H9 (cell line): ENCODE measurements around the gene ALG1L2. TPM values are rescaled to one million over a fixed set of nuclear protein-coding genes. Genes with fewer than 3 reads are reported as not detected.
"Not testable (repeated sequence)": the region's sequence is repeated elsewhere in the genome, so short reads cannot be mapped to it uniquely, and the experiment has no call there.

Experiments
- DNase-seq: peaks from one replicate; pipeline ENCODE4 v3.0.0-alpha.2; 2017
- H2AFZ ChIP-seq: one replicate; pipeline ENCODE4 v1.6.1; 2013; ENCODE audit warnings: mild to moderate bottlenecking, low read length, control low read depth, moderate library complexity
- H2AK5ac ChIP-seq: 2 replicates; pipeline ENCODE4 v1.6.1; 2013; ENCODE audit warnings: low read length, control low read depth, mixed read lengths; ENCODE audit not compliant: insufficient read length
- H2BK120ac ChIP-seq: one replicate; pipeline ENCODE4 v1.6.1; 2013; ENCODE audit warnings: low read depth, mild to moderate bottlenecking, low read length, control low read depth, inconsistent platforms; ENCODE audit not compliant: poor library complexity, severe bottlenecking
- H2BK12ac ChIP-seq: 2 replicates; pipeline ENCODE4 v1.6.1; 2013; ENCODE audit warnings: low read length, control low read depth, mixed read lengths, low read depth; ENCODE audit not compliant: insufficient read length
- H2BK15ac ChIP-seq: 2 replicates; pipeline ENCODE4 v1.6.1; 2013; ENCODE audit warnings: low read depth, low read length, control low read depth
- H2BK20ac ChIP-seq: one replicate; pipeline ENCODE4 v1.6.1; 2013; ENCODE audit warnings: low read depth, mild to moderate bottlenecking, low read length, control low read depth, inconsistent platforms; ENCODE audit not compliant: poor library complexity, severe bottlenecking
- H2BK5ac ChIP-seq: 2 replicates; pipeline ENCODE4 v1.6.1; 2013; ENCODE audit warnings: low read length, control low read depth, mixed read lengths; ENCODE audit not compliant: insufficient read length
- H3K14ac ChIP-seq: 2 replicates; pipeline ENCODE4 v1.6.1; 2013; ENCODE audit warnings: low read length, control low read depth; ENCODE audit not compliant: insufficient read depth
- H3K18ac ChIP-seq: 2 replicates; pipeline ENCODE4 v1.6.1; 2013; ENCODE audit warnings: low read depth, mild to moderate bottlenecking, mixed read lengths, low read length, control low read depth; ENCODE audit not compliant: insufficient read length
- H3K23ac ChIP-seq: 2 replicates; pipeline ENCODE4 v1.6.1; 2013; ENCODE audit warnings: low read length, control low read depth, mixed read lengths, low read depth; ENCODE audit not compliant: insufficient read length
- H3K23me2 ChIP-seq: 2 replicates; pipeline ENCODE4 v1.6.1; 2013; ENCODE audit warnings: low read depth, mild to moderate bottlenecking, mixed read lengths, low read length, control low read depth; ENCODE audit not compliant: insufficient read length, poor library complexity, severe bottlenecking
- H3K27ac ChIP-seq: 2 replicates; pipeline ENCODE4 v1.5.1; 2013; ENCODE audit warnings: low read length, control low read depth, mixed read lengths, low read depth; ENCODE audit not compliant: insufficient read length
- H3K27me3 ChIP-seq: 2 replicates; pipeline ENCODE4 v1.6.1; 2013; ENCODE audit warnings: low read length, control low read depth, inconsistent platforms; ENCODE audit not compliant: insufficient read depth
- H3K4ac ChIP-seq: 2 replicates; pipeline ENCODE4 v1.6.1; 2013; ENCODE audit warnings: low read depth, mild to moderate bottlenecking, control low read depth, inconsistent platforms, low read length, moderate library complexity
- H3K4me1 ChIP-seq: 2 replicates; pipeline ENCODE4 v1.6.1; 2013; ENCODE audit warnings: low read length, control low read depth, inconsistent platforms; ENCODE audit not compliant: insufficient read depth
- H3K4me2 ChIP-seq: 2 replicates; pipeline ENCODE4 v1.6.1; 2013; ENCODE audit warnings: low read length, control low read depth, mixed read lengths; ENCODE audit not compliant: insufficient read length, insufficient read depth
- H3K56ac ChIP-seq: 2 replicates; pipeline ENCODE4 v1.6.1; 2013; ENCODE audit warnings: low read depth, mild to moderate bottlenecking, mixed read lengths, low read length, control low read depth; ENCODE audit not compliant: insufficient read length
- H3K79me1 ChIP-seq: 2 replicates; pipeline ENCODE4 v1.6.1; 2013; ENCODE audit warnings: low read depth, mild to moderate bottlenecking, moderate library complexity, low read length, control low read depth, inconsistent platforms; ENCODE audit not compliant: insufficient read depth, poor library complexity, severe bottlenecking
- H3K79me2 ChIP-seq: 2 replicates; pipeline ENCODE4 v1.6.1; 2013; ENCODE audit warnings: low read length, control low read depth, inconsistent platforms; ENCODE audit not compliant: insufficient read depth
- H3K9ac ChIP-seq: 2 replicates; pipeline ENCODE4 v1.6.1; 2013; ENCODE audit warnings: low read length, control low read depth, mixed read lengths; ENCODE audit not compliant: insufficient read length; ENCODE audit errors: extremely low read depth
- H3K9me3 ChIP-seq: one replicate; pipeline ENCODE4 v1.6.1; 2013; ENCODE audit warnings: low read depth, low read length, inconsistent platforms; ENCODE audit not compliant: control insufficient read depth
- H3T11ph ChIP-seq: one replicate; pipeline ENCODE4 v1.6.1; 2013; ENCODE audit warnings: mild to moderate bottlenecking, low read length, control low read depth, inconsistent platforms
- H4K20me1 ChIP-seq: one replicate; pipeline ENCODE4 v1.6.1; 2013; ENCODE audit not compliant: control insufficient read depth, insufficient read length, insufficient read depth
- H4K5ac ChIP-seq: 2 replicates; pipeline ENCODE4 v1.6.1; 2013; ENCODE audit warnings: low read depth, mild to moderate bottlenecking, mixed read lengths, low read length, control low read depth; ENCODE audit not compliant: insufficient read length
- H4K8ac ChIP-seq: replicated peaks from 2 replicates; pipeline ENCODE4 v1.6.1; 2013; ENCODE audit warnings: low read length, control low read depth, mixed read lengths, low read depth; ENCODE audit not compliant: insufficient read length
- H4K91ac ChIP-seq: 2 replicates; pipeline ENCODE4 v1.6.1; 2013; ENCODE audit warnings: low read depth, mild to moderate bottlenecking, moderate library complexity, mixed read lengths, low read length, control low read depth; ENCODE audit not compliant: insufficient read length
- H3K27ac Mint-ChIP-seq, 3 experiments: 2 replicates in 2 of 3; 3 replicates in 1 of 3; pipeline ENCODE4 v1.8.0; 2020 to 2021; ENCODE audit warnings: mixed read lengths in 3 of 3, mild to moderate bottlenecking in 1 of 3, moderate library complexity in 1 of 3
- H3K27me3 Mint-ChIP-seq: 2 replicates; pipeline ENCODE4 v1.8.0; 2021; ENCODE audit warnings: low read depth, mild to moderate bottlenecking, moderate library complexity, mixed read lengths
- H3K36me3 Mint-ChIP-seq, 3 experiments: 2 replicates in 2 of 3; 3 replicates in 1 of 3; pipeline ENCODE4 v1.8.0; 2020 to 2021; ENCODE audit warnings: low read depth in 3 of 3, mixed read lengths in 3 of 3; ENCODE audit not compliant: insufficient read depth in 1 of 3
- H3K4me1 Mint-ChIP-seq, 2 experiments: 2 replicates each; pipeline ENCODE4 v1.8.0; 2020; ENCODE audit warnings: mixed read lengths in 2 of 2
- H3K4me3 Mint-ChIP-seq, 2 experiments: 2 replicates in 1 of 2; 3 replicates in 1 of 2; pipeline ENCODE4 v1.8.0; 2020 to 2021; ENCODE audit warnings: mild to moderate bottlenecking in 2 of 2, mixed read lengths in 2 of 2, moderate library complexity in 1 of 2
- H3K9me3 Mint-ChIP-seq, 2 experiments: 2 replicates in 1 of 2; 3 replicates in 1 of 2; pipeline ENCODE4 v1.8.0; 2020; ENCODE audit warnings: mild to moderate bottlenecking in 2 of 2, mixed read lengths in 2 of 2, moderate library complexity in 1 of 2
- CTCF ChIP-seq: fragments of 200-600 bp; sonication (generic); conservative IDR thresholded peaks from 3 replicates; pipeline ENCODE4 v1.8.0; 2021; ENCODE audit warnings: antibody characterized with exemption, mild to moderate bottlenecking
- WGBS: extraction: QIAGEN DNeasy Blood & Tissue Kit; methylation state at CpG from one replicate; pipeline ENCODE4 v1.1.7; 2013; ENCODE audit warnings: missing lambda C conversion rate, low lambda C conversion rate, mixed read lengths; ENCODE audit not compliant: insufficient read length; ENCODE audit errors: extremely low coverage; 5-methylcytosine and 5-hydroxymethylcytosine counted together
- total RNA-seq: library from RNA; stranded (reverse); gene quantifications from 2 replicates; pipeline ENCODE4 v1.2.1, GENCODE V29; 2021

ALG1L2 gene
- total RNA-seq, 1 experiment from 2014 or later = 1.2 TPM

- Histone ChIP-seq H3K4me1 (no peaks in the 10 kb centered on the region), H2BK12ac (no peak overlapping the region), H3K4me2 (no peak overlapping the region), H2AK5ac (no peak overlapping the region), H3K56ac (no peak overlapping the region), H3K79me2 (no peaks in the 10 kb centered on the region), H3K9ac (no peak overlapping the region), H3T11ph (no peak overlapping the region), H2BK20ac (no peak overlapping the region), H3K23ac (no peak overlapping the region), H4K20me1 (no peaks in the 10 kb centered on the region), H3K18ac (no peak overlapping the region), H4K91ac (no peak overlapping the region), H3K27me3 (no peaks in the 10 kb centered on the region), H2BK5ac (no peak overlapping the region), H2AFZ (no peak overlapping the region), H2BK120ac (no peak overlapping the region), H3K14ac (no peak overlapping the region), H3K27ac (no peak overlapping the region), H3K4ac (no peak overlapping the region), H2BK15ac (no peak overlapping the region), H3K79me1 (no peaks in the 10 kb centered on the region), H3K23me2 (no peaks in the 10 kb centered on the region), H3K9me3 (no peaks in the 10 kb centered on the region), H4K5ac (no peak overlapping the region), H4K8ac (no peak overlapping the region)
- no peak overlapping the region for H3K27ac Mint-ChIP-seq
- H3K9me3 Mint-ChIP-seq = peaks cover 0 to 4% of the 10 kb centered on the region in 2 experiments; a peak in 2 of 5 replicates
- H3K36me3 Mint-ChIP-seq = no peaks in the 10 kb centered on the region; a peak in 1 of 7 replicates
- H3K27me3 Mint-ChIP-seq = peaks cover 6% of the 10 kb centered on the region; the same call in 1 of the 2 replicates
- no peak overlapping the region for H3K4me3 Mint-ChIP-seq
- DNase-seq = peak; percentile 76
- no CpG with 5 or more reads among the region's 16 CpGs for WGBS
- TF ChIP-seq CTCF = no peak
- H3K4me1 Mint-ChIP-seq = peaks cover 18 to 22% of the 10 kb centered on the region in 2 experiments
Observed at GRCh38 chr3:130093741-130094391, 12.2 kb downstream of the ALG1L2 start.

- H3K4me1 ChIP-seq, H2AFZ ChIP-seq, H2BK120ac ChIP-seq, H3K4ac ChIP-seq, H3K23me2 ChIP-seq, H3K14ac ChIP-seq, H3T11ph ChIP-seq, H3K27ac ChIP-seq, H4K8ac ChIP-seq, H2BK12ac ChIP-seq, H2BK5ac ChIP-seq, H2BK15ac ChIP-seq, H3K27me3 ChIP-seq, H3K56ac ChIP-seq, H3K79me2 ChIP-seq, H3K9me3 ChIP-seq, H3K18ac ChIP-seq, H2BK20ac ChIP-seq, H3K27ac Mint-ChIP-seq, H3K79me1 ChIP-seq, H2AK5ac ChIP-seq, H3K36me3 Mint-ChIP-seq, H4K91ac ChIP-seq, H4K5ac ChIP-seq, H3K4me2 ChIP-seq, H3K27me3 Mint-ChIP-seq, H4K20me1 ChIP-seq, H3K23ac ChIP-seq, H3K9ac ChIP-seq, H3K9me3 Mint-ChIP-seq, H3K4me3 Mint-ChIP-seq: not testable (repeated sequence)
- H3K4me1 Mint-ChIP-seq = peaks cover 20 to 22% of the 10 kb centered on the region in 2 experiments
- DNase-seq = peak; percentile 85
- WGBS = no CpG with 5 or more reads among the region's 11 CpGs
Observed at GRCh38 chr3:130094491-130094941, 12.9 kb downstream of the ALG1L2 start.
